ENCODE results near the gene RRAGD. TPM values are rescaled to one million over a fixed set of nuclear protein-coding genes. Genes with fewer than 3 reads are reported as not detected.

RRAGD gene
- polyA plus RNA-seq, 3 donors = 5.0 to 7.9 (median 7.4) TPM

DNA sequence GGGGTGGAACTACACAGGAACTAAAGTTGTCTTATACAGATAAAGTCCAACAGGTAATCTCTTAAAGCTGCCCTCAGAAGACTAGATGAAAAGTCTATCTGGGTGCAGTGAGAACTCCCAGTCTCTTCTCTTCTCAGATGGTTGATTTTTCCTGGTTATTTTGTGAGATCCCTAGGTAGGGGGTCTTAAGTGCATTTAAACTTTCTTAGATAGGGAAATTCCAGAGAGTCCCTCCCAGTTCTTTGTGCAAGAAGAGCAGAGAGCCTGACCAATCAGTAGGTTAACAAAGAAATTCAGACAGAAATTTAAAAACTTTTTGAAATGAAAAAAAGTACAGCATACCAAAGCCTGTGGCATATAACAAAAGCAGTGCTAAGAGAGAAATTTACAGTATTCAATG lies 95.0 kb downstream of the RRAGD start:
- intact Hi-C loops (cut with micrococcal nuclease) = no loop called here
- H3K36me3 Mint-ChIP-seq = peaks cover 39 to 44% of the 10 kb centered on the region in 2 donors
- peaks cover 38% of the 10 kb centered on the region for H3K4me1 Mint-ChIP-seq
- H3K4me3 ChIP-seq (replicated peaks in 1 of 3; ENCODE audit: low read depth in 2 of 3, low read length in 3 of 3) = no peak overlapping the region
- no peak overlapping the region for H3K4me3 Mint-ChIP-seq
- H3K4me1 ChIP-seq (ENCODE audit: control insufficient read depth in 1 of 2, insufficient read depth in 2 of 2, low read length in 2 of 2) = peaks cover 22 to 27% of the 10 kb centered on the region in 2 donors
- TF ChIP-seq, protein P1, sequence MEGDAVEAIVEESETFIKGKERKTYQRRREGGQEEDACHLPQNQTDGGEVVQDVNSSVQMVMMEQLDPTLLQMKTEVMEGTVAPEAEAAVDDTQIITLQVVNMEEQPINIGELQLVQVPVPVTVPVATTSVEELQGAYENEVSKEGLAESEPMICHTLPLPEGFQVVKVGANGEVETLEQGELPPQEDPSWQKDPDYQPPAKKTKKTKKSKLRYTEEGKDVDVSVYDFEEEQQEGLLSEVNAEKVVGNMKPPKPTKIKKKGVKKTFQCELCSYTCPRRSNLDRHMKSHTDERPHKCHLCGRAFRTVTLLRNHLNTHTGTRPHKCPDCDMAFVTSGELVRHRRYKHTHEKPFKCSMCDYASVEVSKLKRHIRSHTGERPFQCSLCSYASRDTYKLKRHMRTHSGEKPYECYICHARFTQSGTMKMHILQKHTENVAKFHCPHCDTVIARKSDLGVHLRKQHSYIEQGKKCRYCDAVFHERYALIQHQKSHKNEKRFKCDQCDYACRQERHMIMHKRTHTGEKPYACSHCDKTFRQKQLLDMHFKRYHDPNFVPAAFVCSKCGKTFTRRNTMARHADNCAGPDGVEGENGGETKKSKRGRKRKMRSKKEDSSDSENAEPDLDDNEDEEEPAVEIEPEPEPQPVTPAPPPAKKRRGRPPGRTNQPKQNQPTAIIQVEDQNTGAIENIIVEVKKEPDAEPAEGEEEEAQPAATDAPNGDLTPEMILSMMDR (IDR thresholded peaks at IDR 0.05) = no peak
- H3K27me3 Mint-ChIP-seq (ENCODE audit: low read depth in 3 of 3) = no peaks in the 10 kb centered on the region
- peaks cover 4% of the 10 kb centered on the region for H3K79me2 ChIP-seq (ENCODE audit: insufficient read depth, low read length)
- peaks cover 19% of the 10 kb centered on the region for H4K20me1 ChIP-seq (ENCODE audit: insufficient read depth, low read length)
- no peak overlapping the region for H3K4me2 ChIP-seq (replicated peaks; ENCODE audit: extremely low read depth, low read length, poor library complexity, severe bottlenecking)
- no peak overlapping the region for H3K27ac Mint-ChIP-seq
- no peaks in the 10 kb centered on the region for H3K27me3 ChIP-seq (ENCODE audit: control insufficient read depth in 2 of 2, insufficient read depth in 2 of 2, low read length in 2 of 2)
- no peak overlapping the region for H3K9ac ChIP-seq (ENCODE audit: insufficient read depth, low read length, poor library complexity, severe bottlenecking)
- peaks cover 0 to 1% (median 0%) of the 10 kb centered on the region in 7 donors for H3K9me3 Mint-ChIP-seq
- no peak overlapping the region for H2AFZ ChIP-seq (ENCODE audit: insufficient read depth, low read depth, low read length, poor library complexity, severe bottlenecking)
- H3K27ac ChIP-seq (ENCODE audit: low read depth in 1 of 2, low read length in 2 of 2) = no peak overlapping the region
- DNase-seq = no peak
- H3K9me3 ChIP-seq (replicated peaks in 1 of 2; ENCODE audit: control insufficient read depth in 1 of 2, insufficient read depth in 1 of 2, low read length in 2 of 2) = no peaks in the 10 kb centered on the region
- peaks cover 0 to 12% of the 10 kb centered on the region in 2 donors for H3K36me3 ChIP-seq (replicated peaks in 1 of 2; ENCODE audit: control insufficient read depth in 1 of 2, insufficient read depth in 2 of 2, low read length in 2 of 2)

DNA sequence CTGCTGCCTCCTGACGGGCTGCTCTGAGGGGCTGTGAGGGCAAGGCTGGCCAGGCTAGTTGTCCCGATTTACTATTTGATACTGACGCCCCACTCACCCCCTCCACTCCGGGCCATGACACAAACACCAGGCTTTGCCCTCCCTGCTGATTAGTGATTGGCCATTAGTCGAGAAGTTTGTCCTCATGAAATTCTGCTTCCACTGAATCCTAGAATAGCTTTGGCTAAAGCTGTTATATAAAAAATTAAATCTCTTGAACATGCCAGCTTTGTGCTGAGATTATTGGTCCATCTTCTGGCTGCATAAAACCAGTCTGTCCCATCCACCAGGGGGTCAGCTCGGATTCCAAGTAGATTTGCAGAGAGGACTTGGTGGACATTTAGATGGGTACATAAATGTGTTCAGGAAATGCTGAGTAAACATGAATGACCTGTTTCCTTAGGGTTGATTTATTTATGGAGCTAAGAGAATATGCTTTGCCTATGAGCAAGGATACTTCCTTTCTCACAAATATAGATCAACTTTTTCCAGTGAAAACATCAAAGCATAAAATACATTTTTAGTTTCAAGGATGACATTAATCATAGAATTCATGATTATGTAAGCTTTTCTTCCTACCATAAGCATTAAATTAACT lies 96.7 kb downstream of the RRAGD start, which contains the start of gene GABRR2:
GABRR2 (minus strand) TSS at position 51 of the 637 bp plus-strand sequence. CDS start 134 bp downstream, outside the sequence.
- Histone ChIP-seq H3K9me3 (replicated peaks in 1 of 2; ENCODE audit: control insufficient read depth in 1 of 2, insufficient read depth in 1 of 2, low read length in 2 of 2) (no peaks in the 10 kb centered on the region), H3K4me1 (ENCODE audit: control insufficient read depth in 1 of 2, insufficient read depth in 2 of 2, low read length in 2 of 2) (peaks cover 21 to 26% of the 10 kb centered on the region in 2 donors), H2AFZ (ENCODE audit: insufficient read depth, low read depth, low read length, poor library complexity, severe bottlenecking) (no peak within 1 kb of the TSS), H4K20me1 (ENCODE audit: insufficient read depth, low read length) (peaks cover 9% of the 10 kb centered on the region), H3K79me2 (ENCODE audit: insufficient read depth, low read length) (peaks cover 4% of the 10 kb centered on the region), H3K27me3 (ENCODE audit: control insufficient read depth in 2 of 2, insufficient read depth in 2 of 2, low read length in 2 of 2) (no peaks in the 10 kb centered on the region), H3K4me3 (replicated peaks in 1 of 3; ENCODE audit: low read depth in 2 of 3, low read length in 3 of 3) (no peak within 1 kb of the TSS), H3K36me3 (replicated peaks in 1 of 2; ENCODE audit: control insufficient read depth in 1 of 2, insufficient read depth in 2 of 2, low read length in 2 of 2) (peaks cover 0 to 12% of the 10 kb centered on the region in 2 donors), H3K4me2 (replicated peaks; ENCODE audit: extremely low read depth, low read length, poor library complexity, severe bottlenecking) (no peak within 1 kb of the TSS), H3K9ac (ENCODE audit: insufficient read depth, low read length, poor library complexity, severe bottlenecking) (no peak within 1 kb of the TSS), H3K27ac (ENCODE audit: low read depth in 1 of 2, low read length in 2 of 2) (no peak within 1 kb of the TSS)
- no peak for DNase-seq
- Mint-ChIP-seq H3K27ac (peak within 1 kb of the TSS in 1 of 7 donors; percentile 41), H3K36me3 (peaks cover 39 to 44% of the 10 kb centered on the region in 2 donors), H3K27me3 (ENCODE audit: low read depth in 3 of 3) (peaks cover 0 to 3% (median 0%) of the 10 kb centered on the region in 3 donors), H3K4me1 (peaks cover 41% of the 10 kb centered on the region), H3K4me3 (no peak within 1 kb of the TSS), H3K9me3 (peaks cover 0 to 4% (median 0%) of the 10 kb centered on the region in 7 donors)
- intact Hi-C loops (cut with micrococcal nuclease) = no loop called here
- 100% methylated on average over 2 of the region's 6 CpGs for WGBS (ENCODE audit: insufficient coverage)
- TF ChIP-seq, protein P1 (IDR thresholded peaks at IDR 0.05) = no peak

Data from CD14-positive monocyte (primary cell).